Measurements from ENCODE around the gene SH3BP2.

The SH3BP2 gene

DNA sequence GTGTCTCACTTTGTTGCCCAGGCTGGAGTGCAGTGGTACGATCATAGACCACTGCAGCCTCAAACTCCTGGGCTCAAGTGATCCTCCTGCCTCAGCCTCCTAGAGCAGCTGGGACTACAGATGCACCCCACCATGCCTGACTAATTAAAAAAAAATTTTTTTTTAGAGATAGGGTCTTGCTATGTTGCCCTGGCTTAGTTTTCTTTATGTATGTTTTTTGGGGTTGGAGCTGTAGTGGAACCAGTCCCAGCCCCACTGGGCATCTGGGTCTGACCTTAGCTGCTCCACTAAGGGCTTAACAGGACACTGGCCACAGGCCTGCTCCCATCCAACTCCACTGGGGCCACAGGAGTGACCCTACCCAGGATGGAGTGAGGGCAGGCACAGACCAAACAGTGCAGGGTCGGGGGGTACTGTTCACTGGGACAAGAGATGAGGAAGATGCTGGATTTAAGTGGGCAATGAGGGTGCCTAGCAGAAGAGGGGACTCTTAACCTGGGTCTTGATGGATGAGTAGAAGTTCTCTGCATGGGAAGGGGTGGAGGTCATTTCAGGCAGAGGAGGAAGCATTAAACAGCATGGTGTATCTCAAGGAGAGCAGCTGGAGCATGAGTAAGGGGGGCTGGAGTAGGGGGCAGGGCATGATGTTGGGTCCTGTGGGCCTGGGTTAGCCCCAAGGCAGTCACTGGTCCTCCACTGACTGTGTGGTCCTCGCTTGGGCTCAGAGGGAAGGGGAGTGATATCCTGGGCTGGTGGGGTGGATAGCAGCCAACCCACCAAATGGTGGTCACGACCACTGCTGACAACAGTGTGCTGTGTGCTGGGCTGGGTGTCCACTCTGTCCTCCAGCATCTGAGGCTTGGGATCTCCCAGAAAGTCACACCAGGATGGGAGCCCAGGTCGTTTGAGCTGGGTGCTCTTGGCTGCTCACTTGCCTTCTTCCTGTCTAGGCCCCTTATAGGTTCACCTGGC is 26.6 kb downstream of the SH3BP2 start:
- DNase-seq (ENCODE audit: low spot score), result no peak

DNA sequence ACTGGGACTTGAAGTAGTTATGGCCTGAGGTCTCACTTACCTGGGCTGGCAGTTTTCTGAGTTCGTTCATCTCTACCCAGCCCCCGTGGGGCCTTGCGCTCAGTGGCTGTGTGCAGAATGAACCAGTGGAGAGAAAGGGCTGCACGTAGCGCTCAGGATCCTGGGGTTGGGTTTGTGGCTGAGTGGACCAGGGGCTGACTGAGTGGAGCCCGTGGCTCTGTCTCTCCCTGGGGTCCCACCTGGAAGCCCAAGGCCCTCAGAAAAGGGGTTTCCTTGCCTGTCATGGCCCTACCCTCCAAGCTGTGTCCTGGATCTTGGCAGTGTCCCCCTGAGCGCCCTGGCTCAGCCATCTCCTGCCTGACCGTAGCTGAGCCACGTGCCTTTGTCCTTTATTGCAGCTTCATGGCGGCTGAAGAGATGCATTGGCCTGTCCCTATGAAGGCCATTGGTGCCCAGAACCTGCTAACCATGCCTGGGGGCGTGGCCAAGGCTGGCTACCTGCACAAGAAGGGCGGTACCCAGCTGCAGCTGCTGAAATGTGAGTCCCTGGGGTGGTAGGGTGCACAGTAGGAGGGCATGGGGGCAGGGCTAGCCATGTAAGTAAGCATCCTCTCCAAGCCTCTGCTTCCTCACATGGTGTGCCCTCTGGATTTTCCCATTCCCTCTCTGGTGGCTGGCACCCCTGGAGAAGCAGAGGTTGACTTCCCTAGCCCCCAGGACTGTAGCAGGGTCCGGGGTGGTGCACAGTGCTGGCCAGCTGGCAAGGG is 27.5 kb downstream of the SH3BP2 start:
- DNase-seq (ENCODE audit: low spot score), result no peak

DNA sequence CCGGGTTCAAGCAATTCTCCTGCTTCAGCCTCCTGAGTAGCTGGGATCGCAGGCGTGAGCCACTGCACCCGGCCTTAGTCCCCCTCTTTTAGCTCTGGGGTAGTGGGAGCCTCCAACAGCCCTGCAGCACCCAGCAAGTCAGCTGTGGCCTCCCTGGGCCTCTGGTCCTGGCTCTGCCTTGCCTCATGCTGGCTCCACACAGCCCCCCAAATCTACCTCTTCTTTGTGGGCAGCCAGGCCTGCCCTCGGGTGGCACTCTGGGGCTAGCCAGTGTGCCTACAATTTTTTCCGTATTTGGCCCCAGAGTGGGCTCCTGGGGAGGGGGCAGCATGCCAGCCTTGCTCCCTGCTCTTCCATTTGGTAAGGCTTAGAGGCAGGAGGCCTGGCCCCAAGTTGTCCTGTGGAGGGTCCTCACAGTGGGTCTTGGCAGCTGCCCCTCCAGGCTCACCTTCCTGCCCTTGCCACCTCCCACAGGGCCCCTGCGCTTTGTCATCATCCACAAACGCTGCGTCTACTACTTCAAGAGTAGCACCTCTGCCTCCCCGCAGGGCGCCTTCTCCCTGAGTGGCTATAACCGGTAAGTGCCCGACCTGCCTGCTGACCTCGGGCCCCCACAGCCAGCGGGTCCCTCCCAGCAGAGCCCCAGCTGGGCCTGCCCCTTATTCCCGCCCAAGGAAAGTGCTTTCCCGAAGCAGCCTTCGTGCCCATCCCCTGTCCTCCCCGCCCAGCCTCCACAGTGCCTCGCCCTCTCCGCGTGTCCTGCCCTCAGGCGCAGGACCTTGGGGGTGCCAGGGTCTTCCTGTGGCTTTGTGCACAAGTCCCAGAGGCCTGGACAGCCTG is 29.8 kb downstream of the SH3BP2 start:
- no peak for DNase-seq (ENCODE audit: low spot score)

DNA sequence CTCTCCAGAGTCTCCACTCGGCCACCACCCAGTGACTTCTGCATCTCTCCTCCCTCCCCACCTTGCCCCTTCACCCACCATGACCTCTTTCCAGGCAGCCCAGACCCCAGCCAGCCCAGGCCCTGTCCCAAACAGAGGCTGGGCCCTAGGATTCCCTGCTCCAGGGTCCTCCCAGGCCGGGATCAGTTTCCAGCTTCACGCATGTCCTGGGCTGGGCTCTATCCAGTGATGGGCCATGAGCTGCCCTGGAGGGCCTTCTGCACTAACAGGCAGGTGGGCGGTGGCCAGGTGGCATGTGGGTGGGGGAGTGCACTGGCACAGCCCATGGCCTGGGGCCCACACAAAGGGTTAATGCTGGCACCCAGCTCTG is 30.4 kb downstream of the SH3BP2 start:
- DNase-seq (ENCODE audit: low spot score), result no peak

DNA sequence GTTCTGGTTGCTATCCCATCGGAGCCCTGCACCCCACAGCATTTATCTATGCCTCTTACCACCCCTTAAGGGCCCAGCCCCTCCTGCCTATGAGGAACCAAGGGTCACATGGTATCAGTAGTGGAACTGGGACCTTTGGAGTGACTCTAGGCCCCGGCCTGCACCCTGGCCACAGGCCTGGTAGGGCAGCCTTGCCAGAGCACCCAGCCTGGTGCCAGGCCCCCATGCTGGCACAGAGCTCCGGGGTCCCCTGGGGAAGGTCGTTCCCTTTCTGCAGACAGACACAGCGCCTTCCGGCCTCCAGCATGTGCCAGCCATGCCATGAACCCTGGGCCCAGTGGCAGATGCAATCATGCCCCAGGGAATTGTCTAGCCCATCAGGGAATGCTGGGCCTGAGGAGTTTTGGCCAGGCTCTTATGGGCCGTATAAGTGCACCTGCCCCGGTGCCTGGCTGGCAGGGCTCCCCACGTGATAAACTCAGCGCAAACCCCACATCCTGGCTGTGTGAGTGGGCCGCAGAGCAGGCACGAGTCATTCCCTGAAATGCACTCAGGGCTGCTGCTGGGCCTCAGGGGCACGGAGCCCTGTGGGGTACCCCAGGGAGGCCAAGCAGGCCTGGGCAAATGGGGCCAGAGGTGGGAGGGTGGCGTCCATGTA is 30.9 kb downstream of the SH3BP2 start:
- DNase-seq (ENCODE audit: low spot score), result no peak

DNA sequence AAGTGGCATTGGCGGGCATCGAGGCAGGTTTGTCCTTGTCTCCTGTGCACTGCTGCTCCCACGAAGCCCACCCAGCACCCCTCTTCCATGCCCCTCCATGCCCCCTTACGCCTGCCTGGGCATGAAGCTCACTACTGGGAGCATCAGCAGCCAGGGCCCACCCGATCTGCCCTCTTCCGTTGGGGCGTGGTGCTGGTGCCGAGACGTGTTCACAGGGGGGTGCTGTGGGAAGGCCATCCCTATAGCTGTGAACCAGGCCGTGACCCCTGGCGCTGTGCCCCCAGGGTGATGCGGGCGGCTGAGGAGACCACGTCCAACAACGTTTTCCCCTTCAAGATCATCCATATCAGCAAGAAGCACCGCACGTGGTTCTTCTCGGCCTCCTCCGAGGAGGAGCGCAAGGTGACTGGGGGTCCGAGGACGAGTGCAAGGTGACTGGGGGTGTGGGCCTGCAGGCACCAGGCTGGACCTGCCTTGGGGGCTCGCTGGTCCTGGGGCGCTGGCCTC is 31.5 kb downstream of the SH3BP2 start:
- no peak for DNase-seq (ENCODE audit: low spot score)

DNA sequence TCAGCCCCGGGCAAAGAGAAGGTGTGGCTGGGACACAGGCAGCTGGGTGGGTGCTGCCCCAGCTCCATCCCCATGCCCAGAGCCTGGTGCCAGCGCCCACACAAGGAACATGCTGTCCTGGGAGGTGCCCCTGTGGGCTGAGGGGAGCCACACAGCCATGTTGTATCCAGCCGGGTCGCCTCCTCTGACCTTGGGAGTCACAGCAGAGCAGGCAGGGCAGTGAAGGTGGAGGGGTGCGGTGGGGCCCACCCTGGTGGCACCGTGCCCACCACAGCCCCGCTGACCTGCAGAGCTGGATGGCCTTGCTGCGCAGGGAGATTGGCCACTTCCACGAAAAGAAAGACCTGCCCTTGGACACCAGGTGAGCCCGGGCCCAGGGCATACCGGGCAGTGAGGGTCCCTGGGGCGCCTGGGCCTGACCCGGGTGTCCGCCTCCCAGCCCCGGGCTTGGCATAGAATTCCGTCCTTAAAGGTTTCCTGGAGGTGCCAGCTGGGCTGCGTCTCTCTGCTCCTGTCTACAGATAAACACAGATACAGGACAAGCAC is 32.0 kb downstream of the SH3BP2 start:
- no peak for DNase-seq (ENCODE audit: low spot score)

DNA sequence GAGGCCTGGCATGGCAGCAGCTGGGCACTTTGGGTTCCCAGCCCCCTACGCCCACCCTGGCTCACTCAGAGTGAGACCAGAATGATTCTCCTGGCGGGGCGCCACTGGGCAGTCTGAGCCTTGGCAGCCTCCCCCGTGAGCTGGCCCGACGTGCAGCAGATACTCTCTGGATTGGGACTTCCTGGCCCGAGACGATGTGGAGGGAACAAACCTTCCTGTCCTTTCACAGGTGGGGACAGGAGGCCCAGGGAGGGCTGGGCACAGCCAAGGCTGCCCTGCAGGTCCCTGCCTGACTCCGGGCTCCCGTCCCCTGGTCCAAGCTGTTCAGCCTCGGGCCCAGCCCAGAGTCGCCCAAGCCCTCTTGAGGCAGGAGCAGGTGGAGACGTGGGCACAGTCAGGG is 32.9 kb downstream of the SH3BP2 start:
- no peak for DNase-seq (ENCODE audit: low spot score)

DNA sequence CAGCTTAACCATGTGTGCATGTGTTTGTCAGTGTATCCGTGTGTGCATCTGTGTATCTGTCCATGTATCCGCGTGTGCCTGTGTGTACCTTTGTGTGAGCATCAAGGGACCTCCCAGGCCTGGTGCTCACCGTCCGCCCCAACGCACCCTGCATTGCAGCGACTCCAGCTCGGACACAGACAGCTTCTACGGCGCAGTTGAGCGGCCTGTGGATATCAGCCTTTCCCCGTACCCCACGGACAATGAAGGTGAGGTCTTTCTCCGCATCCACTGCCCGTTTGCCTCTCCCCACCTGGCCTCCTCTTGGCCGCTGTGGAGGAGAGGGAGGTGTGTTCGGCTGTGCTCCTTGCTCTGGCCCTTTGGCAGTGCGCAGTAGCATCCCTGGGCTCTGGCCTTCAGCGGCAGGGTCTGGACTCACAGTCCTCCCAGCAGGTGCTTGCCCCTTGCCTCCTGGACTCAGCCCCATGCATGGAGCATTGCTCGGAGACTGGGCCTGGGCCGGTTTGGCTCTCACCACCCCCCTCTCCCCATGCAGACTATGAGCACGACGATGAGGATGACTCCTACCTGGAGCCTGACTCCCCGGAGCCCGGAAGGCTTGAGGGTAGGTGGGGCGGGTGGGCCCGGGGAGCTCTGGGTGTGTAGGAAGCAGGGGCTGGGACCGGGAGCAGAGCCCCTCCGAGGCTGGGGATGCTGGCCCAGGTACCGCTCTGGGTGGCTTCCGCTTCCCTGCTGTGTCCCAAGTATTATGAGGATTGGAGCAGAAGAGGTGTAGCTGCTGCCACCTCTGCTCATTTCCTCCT is 34.4 kb downstream of the SH3BP2 start:
- no peak for DNase-seq (ENCODE audit: low spot score)

DNA sequence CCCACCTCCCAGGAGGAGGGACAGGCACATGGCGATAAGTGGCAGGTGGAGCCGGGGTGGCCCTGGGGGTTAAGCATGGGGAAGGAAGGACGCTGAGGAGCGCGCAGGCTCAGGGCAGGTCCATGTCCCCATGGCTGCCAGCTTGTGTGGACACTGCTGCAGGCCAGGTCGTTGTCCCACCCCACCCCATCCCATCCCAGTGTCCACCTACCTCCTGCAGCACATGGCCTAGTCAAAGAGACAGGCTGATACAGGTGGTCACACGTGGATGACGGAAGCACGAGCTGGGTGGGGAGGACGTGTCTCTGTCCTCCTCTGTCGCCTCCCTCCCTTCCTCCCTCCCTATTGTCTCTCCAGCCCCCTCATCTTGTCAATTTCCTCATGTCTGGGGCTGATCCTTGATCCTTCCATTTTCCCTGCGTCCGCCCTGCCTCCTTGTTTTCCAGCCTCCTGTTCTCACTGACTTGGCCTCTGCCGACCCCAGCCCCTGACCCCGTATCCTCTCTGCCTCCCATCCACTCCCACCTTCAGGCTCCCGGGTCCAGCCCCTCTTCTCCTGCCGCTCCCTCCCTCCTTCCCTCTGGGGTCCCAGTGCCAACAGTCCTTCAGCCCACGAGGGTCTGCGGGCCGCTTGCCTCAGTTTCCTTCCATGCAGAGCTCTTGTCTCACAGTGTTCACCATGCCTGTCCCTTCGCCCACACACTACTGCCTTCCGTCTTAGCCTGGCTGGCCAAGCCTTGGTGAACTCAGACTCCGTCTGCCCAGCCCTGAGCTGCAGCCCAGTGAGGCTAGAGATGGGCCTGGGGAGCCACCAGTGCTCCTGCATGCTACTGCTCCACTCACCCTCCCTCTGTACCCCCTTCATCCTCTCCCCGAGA is 35.2 kb downstream of the SH3BP2 start:
- DNase-seq (ENCODE audit: low spot score), result no peak

DNA sequence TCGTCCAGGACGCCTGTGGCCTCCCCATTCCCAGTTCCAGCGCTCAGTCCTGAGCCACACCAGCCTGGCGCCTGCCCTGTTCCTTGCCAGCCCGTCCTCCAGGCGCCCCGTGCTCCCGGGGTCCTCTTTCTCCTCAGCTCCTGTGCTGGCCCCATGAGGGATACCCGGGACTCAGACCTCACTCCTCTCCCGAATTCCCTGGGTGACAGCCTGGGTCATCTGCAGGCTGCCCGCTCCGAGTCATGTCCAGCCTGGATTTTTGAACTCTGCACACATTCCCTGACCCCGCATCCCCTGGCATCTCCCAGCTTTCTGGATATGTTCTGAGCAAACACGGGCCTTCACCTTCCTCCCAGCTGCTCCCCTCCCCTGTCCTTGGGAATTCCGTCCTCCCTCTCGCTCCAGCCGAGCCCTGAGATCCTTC is 35.9 kb downstream of the SH3BP2 start:
- DNase-seq (ENCODE audit: low spot score), result no peak

DNA sequence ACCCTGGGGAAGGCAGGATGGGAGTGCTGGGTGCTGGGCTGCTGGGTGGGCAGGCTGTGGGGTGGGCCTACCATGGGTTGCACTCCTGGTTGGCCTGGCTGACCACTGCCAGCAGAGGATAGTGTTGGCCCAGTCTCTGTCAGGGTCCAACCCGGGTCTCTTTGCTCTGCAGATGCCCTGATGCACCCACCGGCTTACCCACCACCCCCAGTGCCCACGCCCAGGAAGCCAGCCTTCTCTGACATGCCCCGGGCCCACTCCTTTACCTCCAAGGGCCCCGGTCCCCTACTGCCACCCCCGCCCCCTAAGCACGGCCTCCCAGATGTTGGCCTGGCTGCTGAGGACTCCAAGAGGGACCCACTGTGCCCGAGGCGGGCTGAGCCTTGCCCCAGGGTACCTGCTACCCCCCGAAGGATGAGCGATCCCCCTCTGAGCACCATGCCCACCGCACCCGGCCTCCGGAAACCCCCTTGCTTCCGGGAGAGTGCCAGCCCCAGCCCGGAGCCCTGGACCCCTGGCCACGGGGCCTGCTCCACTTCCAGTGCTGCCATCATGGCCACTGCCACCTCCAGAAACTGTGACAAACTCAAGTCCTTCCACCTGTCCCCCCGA is 36.5 kb downstream of the SH3BP2 start:
- no peak for DNase-seq (ENCODE audit: low spot score)

DNA sequence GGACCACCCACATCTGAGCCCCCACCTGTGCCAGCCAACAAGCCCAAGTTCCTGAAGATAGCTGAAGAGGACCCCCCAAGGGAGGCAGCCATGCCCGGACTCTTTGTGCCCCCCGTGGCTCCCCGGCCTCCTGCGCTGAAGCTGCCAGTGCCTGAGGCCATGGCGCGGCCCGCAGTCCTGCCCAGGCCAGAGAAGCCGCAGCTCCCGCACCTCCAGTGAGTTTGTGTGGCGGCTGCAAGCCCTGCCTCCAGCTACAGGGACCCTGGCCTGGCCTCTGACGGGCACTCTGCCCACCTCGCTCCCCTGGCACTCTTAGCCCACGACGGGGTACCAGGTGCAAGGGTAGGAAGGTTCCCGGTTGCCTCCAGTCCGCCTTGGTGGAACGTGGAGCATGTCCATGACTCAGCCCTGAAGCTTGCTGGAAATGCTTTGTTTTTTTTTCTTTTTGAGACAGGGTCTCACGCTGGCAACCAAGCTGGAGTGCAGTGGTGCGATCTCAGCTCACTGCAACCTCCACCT is 37.1 kb downstream of the SH3BP2 start:
- DNase-seq (ENCODE audit: low spot score), result no peak

DNA sequence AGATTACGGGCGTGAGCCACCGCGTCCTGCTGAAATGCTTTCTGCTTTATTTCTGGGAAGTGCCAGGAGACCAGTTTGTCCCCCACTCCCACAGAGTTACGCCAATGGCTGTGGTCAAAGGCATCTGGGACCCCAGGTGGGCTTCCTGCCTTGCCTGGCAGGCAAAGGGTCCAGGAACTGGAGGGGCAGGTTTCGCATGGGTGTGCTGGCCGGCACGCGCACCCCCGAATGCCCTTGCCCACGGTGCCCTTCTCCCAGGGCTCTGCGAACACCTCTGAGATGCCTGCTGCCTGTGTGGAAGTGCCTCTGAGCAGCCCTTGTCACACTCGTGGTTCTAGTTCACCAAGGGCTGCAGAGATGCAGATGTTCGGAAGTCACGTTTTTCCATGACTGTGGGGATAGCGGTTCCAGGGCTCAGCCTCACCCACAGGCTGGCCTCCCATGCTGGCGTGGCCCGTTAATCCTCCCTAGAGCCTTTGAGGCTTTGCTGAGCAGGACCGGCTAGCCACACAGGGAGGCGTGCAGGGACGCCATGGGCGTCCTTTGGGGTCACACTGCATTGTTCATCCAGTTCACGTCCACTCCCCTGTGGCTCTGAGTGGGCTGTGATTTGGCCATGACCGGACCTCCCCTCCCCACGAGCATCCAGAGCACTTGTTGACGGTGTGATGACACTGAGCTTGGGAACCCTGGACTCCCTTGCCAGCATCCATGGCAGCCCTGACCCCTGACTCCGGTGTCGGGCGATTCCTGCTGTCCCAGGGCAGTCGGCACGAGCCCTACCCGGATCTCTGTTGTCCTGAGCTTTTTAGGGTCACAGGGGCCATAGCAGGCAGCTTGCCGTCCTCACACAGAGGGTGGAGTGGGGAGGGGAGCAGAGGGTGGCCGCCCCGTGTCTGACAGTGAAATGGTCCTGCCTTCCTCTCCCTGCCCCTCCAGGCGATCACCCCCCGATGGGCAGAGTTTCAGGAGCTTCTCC is 38.0 kb downstream of the SH3BP2 start:
- DNase-seq (ENCODE audit: low spot score), result no peak

DNA sequence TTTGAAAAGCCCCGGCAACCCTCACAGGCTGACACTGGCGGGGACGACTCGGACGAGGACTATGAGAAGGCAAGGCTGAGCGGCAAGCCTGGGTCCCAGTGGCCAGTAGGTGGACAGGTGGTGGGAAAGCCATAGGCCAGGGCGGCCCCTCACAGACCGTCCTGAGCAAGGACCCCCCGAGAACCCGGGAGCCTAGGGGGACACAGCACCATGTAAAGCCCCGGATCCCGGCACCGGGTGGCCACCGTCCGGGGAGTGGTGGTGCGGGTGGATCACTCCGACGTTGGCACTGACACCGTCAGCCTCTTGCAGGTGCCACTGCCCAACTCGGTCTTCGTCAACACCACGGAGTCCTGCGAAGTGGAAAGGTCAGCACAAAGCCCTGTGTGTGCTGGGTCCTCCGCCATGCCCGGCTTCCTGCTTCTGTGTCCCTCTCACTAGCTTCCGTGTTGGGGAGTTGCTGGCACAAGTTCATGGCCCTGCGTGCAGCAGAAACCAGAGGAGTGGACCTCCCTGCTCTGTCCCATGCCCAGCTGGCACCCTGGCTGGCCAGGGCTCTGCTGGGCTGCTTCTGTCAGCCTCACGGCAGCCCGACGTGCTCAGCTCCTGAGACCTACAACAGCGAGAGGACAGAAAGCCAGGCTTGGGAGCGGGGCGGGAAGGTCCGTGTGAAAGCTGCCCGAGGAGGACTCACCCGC is 38.9 kb downstream of the SH3BP2 start:
- DNase-seq (ENCODE audit: low spot score), result no peak

DNA sequence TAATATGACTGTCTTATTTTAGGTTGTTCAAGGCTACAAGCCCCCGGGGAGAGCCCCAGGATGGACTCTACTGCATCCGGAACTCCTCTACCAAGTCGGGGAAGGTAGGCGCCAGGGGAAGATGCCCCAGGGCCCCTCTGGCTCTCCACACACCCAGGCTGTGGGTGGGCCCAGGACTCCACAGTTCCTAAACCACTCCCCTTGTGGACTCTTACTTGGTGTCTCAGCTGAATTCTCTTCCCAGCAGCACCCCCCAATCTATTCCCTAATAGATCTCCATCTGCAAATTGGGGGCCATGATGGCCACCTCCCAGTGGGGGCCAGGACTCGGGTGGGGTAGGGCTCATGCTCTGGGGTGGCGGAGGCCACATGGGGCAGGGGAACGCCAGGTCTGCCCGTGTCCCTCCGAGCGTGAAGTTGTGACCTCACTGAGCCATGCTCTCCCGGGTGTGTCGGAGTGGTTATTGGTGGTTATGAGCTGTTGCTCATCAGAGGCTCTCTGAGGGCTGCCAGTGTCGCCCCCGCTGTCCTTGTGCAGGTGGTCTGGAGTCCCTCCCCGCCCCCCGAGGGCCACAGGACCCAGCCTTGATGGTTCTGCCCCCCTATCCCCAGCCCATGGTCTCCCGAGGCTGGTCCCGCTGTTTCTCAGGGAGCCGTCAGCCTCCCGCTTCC is 39.6 kb downstream of the SH3BP2 start:
- DNase-seq (ENCODE audit: low spot score), result no peak
